NCI-H774 (cell line): ENCODE results near the gene PLCE1.

ENCODE experiments used
- DNase-seq: peaks from one replicate; lab custom pipeline; 2025; lab: John Stamatoyannopoulos, UW

PLCE1 gene

DNA sequence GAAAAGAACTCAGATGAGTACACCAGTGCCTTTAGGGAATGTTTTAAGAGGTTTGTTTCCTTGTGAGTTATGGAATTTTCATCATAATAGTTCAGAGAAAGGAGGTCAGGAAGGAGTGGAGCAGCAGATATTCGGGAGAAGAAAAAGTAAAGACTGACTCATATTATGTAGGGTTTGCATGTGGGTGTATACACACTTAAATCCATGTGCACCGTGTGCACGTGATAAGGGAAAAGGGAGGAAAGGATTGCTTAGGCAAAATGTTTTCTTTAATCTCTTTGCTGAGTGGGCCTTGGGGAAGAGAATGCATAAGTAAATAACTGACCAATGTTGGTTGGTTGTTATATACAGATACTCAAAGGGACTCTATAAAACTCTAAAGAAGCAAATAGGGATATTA, 30.2 kb downstream of the PLCE1 start:
- no peak for DNase-seq

DNA sequence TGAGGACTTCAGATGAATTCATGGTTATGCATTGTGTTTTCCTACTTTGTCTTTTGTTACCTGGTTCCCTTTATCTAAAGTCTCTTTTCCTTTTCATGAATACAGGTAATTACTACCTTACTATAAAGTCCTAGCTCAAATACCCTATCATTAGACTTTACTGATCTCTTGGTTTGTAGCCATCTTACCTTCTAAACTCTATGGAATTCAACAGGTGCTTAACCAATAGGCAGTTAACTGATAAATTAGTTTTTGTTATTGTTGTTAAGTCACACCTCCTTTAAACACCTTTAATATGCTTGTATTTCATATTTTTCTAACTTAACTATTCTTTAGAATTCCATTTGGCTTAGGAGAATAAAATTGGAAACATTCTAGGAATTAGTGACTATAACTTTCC, 30.7 kb downstream of the PLCE1 start:
- no peak for DNase-seq

DNA sequence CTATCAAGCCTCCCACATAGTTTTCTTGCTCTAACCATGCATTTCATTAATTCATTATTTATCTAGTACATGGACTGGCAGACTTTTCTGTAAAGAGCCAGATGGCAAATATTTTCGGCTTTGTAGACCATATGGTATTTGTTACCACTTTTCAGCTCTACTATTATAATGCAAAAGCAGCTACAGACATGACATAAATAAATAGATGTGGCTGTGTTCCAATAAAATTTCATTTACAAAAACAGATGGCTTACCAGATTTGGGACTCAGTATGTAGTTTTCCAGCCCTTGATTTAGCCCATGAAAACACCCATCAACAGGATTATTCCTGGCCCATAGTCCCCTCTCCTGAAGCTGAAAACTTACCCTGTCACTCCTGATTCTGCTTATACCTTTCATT, 32.1 kb downstream of the PLCE1 start:
- DNase-seq: no peak

DNA sequence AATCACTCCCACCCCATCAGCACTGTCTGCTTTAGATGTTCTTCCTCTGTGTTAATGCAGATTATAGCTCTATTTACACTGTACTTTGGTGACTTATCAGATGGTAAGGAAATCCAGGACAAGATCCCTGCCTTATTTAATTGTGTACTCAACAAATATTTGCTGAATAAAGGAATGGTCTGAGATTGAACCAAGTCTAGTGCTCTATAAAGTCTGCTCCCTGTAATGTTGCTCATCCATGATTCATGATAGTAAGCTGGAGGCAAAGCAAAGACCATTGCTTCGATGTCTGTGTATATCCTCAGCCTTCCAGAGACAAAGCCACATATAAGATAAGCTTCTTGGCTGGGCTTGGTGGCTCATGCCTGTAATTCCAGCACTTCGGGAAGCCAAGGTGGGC, 33.5 kb downstream of the PLCE1 start:
- no peak for DNase-seq

DNA sequence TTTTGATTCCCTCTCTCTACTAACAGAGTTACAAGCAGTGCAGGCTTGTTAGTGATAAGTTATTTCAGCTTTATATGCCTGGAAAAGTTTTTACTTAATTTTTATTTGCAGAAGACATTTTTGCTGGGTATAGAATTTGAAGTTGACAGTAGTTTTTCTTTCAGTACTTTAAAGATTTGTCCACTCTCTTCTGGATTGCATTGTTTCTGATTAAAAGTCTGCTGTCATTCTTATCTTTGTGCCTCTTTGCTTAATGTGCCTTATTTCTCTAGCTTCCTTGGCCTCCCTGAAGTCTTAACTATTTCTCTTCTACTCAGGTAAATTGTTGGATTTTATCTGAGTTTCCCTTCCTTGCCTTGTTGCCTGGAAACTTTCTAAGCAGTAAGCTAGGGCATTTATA, 36.2 kb downstream of the PLCE1 start:
- no peak for DNase-seq

DNA sequence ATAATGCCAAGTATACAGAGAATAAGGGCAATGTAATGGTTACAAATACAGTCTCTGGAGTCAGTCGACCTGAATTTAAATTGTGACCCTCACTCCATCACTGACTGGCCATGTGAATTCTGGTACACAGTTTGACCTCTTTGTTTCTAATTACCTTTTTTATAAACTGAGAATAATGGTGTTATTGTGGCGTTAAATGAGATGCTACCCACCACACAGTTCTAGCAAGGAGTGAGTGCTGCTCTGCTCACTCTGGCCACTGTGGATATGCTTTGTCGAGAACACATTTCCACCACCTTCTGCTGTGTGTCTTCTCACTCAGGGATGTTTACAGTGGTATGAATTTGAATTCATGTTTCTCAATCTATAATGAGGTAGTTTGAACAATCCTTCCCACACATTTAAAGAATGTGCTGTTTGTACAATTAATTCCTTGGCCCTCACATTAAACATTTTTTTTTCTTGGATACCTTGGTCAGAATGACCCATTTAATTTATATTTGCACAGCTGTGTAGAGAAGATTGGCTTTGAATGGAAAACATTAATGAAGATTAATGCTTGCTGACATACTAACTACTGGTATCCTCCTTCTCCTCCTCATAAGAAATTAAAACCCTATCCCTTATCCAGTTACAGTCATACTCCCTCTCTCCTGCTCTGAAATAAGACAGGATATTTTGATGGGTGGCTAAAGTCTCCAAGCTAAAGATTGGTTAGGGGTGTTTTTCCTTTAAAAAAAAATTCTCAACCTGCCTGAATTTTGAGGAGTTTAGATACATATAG, 42.4 kb downstream of the PLCE1 start:
- no peak for DNase-seq

DNA sequence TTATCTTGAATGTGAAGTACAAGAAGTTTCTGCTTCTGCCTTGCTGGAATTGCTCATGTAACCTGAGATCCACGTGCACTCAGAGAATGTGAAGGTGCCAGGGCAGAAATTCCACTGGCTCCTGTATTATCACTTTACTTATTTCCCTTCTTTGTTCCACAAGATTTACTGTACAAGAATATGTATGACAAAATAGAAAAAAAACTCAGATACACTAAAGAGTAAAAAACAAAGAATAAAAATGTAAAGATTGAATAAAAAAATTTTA, 43.0 kb downstream of the PLCE1 start:
- DNase-seq: no peak

DNA sequence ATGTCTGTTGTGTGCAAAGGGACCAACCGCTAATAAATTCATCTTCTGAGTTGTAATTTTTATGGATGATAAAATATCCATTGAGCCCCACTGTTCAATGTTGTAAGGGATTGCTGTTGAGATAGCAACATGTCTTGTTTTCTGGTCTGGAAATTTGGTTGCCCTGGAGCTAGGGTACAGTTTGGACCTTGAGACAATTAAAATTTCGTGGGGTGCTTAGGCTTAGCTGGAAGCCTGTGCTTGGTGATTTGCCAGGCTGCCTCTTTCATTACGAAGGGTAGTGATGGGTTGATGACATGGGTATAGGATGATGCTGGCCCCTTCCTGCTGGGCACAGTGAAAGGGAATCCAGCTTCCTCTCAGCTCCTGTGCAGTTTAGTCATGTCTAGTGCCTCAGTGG, 43.6 kb downstream of the PLCE1 start:
- DNase-seq: no peak

DNA sequence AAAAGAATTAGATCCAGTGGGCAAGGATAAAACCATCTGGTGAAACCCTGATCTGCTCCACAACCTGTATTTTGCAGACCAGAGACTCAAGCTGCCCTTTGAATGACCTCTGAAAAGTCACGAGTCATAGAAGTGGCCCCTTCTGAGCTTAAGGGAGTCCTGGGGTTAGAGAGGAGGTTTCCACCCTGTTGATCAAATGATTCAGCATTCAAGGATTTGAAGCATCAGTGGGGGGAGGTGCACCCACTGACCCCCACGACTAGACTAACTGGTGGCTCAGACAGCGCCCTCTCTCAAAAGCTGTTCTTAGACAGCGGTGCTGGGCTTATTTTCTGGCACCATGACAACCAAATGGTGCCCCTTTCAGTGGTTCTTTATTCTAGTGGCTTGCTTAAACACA, 44.3 kb downstream of the PLCE1 start:
- DNase-seq: no peak

DNA sequence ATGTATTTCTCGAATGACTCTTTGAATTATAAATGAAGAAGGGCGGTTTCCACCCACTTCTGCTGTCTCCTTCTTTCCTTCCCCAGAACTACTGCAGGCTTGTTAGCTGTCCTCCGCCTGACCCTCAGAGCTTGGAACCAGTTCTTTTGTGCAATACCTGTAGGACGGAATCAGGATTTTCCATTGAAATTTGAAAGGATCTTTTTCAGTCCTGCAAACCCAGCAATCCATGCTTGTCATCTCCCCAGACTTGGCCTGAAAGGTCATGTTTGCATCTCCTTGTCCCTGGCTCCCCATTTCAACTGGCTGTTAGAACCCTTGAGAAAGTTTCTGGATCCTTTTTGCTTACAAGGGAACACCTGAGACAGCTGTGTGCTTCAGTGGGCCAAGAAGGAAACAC, 47.5 kb downstream of the PLCE1 start:
- DNase-seq: no peak

DNA sequence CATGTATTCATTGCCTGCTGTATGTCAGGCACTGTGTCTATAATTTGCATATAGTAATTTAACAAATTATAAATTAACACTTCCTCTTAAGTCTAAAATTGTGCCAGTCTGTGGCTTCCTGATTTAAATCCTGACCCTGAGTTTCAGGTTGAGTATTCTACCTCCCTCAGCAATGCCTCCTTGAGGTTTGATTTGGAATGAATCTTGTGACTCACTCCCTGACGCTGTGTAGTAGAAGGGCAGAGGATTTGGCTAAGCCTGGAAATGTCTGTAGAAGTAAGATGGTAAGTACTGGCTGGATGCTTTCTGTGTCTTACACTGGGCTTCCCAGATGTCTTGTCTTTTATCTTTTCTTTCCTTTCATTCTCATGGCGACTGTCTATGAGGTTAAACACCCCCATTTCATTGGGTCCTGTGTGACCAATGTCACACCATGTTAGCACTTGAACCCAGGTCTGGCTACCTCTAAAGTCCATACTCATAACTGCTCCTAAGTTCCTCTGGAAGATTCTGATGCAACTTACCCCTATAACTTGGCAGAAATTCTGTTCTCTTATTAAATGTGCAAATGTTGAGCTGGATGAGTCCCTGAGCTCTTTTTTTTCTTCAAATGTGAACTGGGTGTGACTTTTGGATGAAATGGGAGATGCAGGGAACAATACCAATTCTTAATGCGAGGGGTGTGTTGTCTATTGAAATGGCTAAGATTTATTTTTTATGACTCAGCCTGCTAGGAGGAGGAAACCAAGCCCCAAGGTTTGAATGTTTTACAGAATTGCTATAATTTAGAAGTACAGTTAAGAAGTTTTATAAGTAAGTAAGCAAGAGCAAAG, 48.5 kb downstream of the PLCE1 start:
- no peak for DNase-seq

DNA sequence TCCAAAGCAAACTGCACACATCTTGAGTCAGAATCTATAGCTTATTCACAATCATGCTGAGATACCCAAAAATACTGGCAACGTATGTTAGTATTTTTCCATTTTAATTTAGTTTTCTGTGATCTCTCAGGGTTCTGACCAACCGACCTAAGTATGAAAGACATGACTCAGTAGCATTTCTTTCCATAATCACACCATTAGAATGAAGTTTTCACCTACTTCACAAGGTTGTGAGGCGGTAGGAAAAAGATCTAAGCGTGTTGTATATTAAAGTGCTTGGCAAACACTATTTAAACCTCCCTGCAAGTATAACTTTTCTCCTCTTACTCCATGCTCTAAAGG, 49.1 kb downstream of the PLCE1 start:
- DNase-seq: no peak
